ENCODE data around the gene LEAP2.
"Not testable (repeated sequence)": the region's sequence is repeated elsewhere in the genome, so short reads cannot be mapped to it uniquely, and the experiment has no call there.

LEAP2 gene

DNA sequence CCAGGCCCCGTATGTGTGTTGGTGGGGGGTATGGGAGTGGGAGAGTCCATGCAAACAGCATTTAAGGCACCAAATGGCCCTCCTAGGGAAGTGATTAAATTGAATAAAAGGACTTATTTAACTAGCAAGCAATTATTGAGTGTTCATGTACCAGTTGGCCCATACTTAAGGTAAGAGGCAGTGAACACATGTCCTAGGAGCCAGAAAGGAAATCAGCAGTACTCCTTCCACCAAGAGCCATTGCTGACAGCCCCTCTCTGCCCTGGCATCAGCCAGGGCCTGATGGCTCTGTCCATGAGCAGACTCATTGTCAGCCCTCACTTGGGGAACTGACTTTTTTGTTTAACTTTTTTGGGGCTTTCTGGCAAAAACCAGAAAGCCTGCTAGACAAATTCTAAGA is 32.6 kb upstream of the LEAP2 start:
- DNase-seq (ENCODE audit: low spot score): no peak

DNA sequence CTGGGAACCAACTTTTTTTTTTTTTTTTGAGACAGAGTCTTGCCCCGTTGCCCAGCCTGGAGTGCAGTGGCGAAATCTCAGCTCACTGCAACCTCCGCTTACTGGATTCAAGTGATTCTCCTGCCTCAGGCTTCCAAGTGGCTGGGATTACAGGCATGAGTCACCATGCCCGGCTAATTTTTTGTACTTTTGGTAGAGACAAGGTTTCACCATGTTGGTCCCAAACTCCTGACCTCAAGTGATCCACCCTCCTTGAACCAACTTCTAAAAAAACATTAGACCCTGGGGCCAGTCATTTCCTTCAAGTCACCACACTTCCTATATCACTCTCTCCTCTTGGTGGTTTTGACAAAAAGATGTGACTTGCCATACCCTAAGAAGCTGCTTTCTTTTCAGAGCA is 32.2 kb upstream of the LEAP2 start:
- DNase-seq (ENCODE audit: low spot score): no peak

DNA sequence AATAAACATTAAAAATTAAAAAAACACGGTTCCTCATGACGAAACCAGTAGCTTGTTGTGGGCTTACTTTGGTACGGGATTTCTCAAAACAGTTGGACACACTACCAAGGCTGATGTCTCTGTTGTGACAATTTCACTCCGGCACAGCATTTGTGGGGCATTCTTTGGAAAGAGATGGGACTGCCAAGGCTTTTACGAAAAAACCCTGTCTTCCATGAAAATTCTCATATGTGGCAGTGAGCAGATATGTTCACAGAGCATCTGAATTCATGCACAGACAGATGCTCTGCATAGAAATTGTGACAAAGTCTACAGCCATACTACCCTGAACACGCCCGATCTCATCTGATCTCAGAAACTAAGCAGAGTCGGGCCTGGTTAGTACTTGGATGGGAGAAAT is 25.2 kb upstream of the LEAP2 start:
- no peak for DNase-seq (ENCODE audit: low spot score)

DNA sequence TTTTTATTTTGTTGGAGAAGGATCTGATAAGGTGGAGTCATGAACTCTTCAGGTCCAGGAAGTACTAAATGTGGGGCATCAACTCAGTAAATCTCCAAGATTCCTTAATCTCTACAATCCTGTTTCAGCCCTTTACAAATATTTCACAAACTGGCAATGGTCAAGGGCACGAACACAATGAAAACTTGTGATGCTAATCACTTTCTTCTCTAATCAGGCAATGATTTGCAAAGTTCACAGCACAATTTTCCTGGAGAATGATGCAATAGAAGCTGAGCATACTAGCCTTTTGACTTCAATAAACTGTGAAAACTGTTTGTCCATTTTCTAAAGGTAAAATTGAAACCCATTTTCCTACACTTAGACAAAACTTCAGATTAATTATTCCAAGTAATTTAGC is 24.1 kb upstream of the LEAP2 start:
- no peak for DNase-seq (ENCODE audit: low spot score)

DNA sequence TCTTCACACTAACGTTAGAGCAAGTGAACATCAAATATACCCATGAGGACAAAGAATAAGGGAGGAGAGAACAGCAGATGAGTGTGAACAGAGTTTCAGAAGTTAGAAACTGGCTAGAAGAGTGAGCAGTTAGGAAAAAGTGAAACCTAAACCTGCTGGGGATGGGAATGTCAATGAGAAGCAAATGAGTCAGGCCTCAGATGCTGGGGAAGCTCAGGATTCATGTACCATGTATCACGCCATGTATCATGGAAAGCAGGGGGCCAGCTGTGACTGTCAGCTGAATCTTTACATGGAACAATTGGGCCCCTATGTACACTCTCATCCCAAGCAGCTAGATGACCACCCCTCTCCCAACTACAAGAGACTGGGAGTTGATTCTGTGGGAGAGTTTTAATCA is 23.4 kb upstream of the LEAP2 start:
- DNase-seq (ENCODE audit: low spot score): no peak

DNA sequence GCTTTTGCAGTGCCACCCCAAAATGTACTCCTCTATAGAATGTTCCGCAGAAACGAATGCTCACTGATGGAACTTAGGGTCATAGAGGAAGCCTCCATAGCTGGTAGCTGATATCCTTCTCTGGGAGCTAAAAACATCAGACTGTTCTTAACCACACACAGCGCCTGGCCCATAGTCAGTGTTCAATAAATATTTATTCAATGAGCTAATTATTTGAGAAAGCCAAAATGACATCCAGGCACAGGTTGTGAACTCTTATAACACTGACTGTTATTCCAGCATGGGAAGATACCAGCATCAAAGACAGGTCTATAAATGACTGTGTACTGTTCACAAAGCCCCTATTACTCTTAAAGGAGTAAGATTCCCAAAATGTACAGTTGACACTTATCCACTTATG is 20.1 kb upstream of the LEAP2 start:
- DNase-seq (ENCODE audit: low spot score): no peak

DNA sequence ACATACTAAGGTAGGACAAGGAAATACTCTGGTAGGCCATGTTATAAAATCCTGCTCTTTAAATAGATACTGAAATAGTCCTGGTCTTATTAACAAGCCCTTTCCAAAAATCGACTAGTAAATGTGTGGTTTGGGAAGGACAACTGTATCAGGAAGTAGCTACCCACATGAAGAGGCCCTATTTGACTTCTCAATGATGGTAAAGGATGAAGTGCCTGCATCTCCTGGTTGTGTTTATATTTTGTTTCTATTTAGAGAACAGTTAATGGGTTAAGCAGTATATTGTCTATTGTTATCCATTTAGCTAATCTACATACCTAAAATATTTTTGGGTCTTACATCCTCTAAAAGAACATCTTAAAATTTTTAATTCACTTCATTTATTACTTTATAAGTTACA is 19.7 kb upstream of the LEAP2 start:
- no peak for DNase-seq (ENCODE audit: low spot score)

DNA sequence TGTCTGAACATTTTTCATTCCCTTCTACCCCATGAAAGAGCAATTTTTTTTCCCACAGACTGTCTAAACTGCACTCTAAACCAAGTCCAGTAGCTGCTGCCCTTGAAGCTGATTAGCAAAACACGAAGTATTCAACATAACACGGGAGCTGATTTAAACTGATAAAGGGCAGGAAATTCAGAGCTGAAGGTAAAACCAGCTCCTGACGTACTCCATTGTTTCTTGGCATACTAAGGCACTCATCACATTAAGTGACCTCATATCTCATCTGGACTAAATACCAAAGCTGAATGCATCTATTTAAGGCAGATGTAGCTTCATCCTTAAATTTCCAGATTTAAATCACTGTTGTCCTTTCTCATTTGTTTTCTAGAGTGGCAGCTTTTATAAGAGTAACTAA is 19.2 kb upstream of the LEAP2 start:
- no peak for DNase-seq (ENCODE audit: low spot score)

DNA sequence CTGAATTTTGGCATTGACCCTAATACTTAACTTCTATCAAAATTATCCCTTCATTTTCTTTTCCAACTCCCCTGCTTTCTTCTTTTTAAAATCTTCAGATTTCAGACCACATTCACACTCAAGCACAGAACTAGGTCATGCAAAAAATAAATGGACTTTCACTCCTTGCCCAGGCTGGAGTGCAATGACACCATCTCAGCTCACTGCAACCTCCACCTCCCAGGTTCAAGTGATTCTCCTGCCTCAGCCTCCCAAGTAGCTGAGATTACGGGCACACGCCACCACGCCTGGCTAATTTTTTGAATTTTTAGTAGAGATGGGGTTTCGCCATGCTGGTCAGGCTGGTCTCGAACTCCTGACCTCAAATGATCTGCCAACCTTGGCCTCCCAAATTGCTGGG is 18.5 kb upstream of the LEAP2 start:
- not testable (repeated sequence) for DNase-seq (ENCODE audit: low spot score)

DNA sequence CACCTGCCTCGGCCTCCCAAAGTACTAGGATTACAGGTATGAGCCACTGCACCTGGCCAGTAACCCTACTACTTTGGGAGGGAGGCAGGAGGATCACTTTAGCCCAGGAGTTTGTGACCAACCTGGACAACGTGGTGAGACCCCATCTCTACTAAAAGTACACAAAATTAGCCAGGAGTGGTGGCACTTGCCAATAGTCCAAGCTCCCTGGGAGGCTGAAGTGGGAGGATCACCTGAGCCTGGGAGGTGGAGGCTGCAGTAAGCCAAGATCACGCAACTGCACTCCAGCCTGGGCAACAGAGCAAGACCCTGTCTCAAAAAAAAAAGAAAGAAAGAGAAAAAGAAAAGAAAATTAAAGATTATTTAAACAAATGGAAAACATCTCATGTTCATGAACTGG is 17.5 kb upstream of the LEAP2 start:
- DNase-seq (ENCODE audit: low spot score): no peak

DNA sequence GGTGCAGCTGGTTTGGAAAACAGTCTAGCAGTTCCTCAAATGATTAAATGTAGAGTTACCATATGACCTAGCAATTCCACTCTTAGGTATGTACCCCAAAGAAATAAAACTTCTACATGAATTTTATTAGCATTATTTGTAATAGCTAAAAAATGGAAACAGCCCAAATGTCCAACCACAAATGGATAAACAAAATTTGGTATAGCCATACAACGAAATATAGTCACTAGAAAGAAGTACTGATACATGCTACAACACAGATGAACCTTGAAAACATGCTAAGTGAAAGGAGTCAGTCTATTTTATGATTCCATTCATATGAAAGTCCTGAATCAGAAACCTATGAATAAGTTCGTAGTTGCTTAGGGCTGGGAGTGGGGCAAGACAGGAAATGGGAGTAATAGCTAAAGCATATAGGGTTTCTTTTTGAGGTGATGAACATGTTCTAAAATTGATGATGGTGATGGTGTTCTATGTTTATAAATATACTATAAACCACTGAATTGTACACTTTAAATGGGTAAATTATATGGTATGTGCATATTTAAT is 13.5 kb upstream of the LEAP2 start:
- no peak for DNase-seq (ENCODE audit: low spot score)

DNA sequence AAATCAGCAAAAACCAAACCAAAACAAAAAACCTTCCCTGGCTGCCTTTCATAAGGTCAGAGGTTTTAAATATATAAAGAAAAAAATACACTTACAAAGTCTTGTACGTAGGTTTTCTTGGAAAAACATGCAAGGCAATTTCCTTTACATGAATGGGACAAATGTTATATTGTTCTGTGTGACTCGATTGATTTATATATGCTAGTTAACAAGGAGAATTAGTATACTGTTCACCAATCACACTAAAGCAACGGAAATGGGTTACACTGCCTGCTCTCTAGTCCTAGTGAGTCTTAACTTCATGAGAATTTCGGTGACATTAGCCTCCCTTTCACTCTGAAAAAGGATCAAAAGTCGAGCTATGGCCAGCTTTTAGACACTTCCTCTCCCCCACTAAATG is 12.7 kb upstream of the LEAP2 start:
- no peak for DNase-seq (ENCODE audit: low spot score)

DNA sequence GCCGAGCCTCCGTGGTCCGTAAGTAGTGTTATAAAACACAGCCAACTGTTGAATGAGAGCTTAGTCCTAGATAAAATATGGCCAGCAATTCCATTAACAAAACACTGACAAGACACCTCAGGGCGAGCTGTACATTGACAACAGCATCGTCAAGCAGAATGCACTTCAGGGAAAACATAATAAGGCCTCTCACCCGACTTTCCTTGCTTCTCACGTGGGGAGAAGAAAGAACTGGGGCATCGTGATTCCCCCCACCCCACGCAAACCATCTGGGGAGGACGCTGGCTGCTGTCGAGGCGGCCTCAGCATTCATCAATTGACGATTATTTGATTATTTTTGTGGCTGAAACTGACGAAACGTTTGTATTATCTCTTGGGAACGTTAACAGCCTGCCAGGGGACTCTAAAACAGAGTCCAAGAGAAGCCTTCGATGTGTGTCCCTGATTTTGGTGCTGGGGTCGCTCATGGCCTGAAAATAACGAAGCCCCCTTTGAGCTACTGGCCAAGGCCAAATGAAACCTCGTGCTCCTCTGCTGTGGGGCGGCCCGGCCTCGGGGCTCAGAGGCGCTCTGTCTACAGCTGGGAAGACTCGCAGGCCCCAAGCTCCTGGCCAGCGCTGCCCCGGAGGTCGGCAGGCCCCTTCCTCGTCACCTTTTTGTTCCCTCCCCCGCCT is 7.7 kb upstream of the LEAP2 start:
- DNase-seq (ENCODE audit: low spot score): no peak

DNA sequence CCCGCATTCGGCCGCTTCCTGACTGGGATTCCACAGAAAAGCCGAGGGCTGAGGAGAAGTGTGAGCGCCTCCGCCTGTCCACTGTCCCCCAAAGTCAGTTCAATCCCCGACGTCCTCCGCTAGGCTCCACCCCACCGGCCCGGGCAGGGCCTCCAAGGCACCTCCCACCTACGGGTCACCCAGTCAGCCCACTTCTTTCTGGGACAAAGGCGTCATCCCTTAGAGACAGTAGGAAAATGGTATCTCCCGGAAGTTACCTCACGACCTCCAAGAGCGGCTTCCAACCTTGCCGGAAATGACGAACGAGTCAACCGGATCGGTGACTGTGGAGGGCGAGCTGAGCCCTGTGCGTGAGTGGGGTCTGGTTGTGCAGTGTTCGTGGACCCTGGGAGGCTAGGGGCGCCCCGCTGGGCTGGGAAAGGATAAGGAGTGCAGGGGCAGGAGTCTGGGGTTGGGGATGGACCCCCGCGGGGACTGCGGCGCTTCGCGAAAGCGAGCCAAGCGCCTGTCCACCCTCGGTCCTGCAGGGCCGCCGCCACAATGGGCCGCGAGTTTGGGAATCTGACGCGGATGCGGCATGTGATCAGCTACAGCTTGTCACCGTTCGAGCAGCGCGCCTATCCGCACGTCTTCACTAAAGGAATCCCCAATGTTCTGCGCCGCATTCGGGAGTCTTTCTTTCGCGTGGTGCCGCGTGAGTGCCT is 7.0 kb upstream of the LEAP2 start, which contains the start of the genes GDF9 and UQCRQ:
Gene GDF9, minus strand, starts transcription at position 128 of the 704 bp plus-strand sequence. CDS start 1,936 bp downstream, outside the sequence.
Gene UQCRQ, plus strand, starts transcription at position 301 of the 704 bp plus-strand sequence. Its CDS starts 240 bp downstream, at position 541.
- peak; percentile 93 for DNase-seq (ENCODE audit: low spot score)

DNA sequence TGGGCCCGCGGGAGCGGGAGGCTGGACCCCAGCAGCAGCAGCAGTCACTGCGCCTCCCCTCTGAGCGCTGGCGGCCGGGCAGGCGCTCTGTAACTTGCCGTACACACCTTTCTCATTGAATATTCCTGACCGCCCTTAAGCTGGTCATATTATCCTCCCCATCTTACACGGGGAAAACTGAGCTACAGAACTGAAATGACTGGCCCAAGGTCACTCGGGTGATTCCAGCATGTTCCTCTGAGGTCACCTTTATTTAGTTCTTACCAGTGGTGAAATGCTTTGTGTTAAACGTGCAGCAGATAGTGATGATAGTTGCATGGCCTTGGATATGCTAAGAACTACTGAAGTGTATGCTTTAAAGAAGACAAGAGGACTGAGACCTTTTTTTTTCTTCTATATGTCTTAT is 6.4 kb upstream of the LEAP2 start:
- no peak for DNase-seq (ENCODE audit: low spot score)

DNA sequence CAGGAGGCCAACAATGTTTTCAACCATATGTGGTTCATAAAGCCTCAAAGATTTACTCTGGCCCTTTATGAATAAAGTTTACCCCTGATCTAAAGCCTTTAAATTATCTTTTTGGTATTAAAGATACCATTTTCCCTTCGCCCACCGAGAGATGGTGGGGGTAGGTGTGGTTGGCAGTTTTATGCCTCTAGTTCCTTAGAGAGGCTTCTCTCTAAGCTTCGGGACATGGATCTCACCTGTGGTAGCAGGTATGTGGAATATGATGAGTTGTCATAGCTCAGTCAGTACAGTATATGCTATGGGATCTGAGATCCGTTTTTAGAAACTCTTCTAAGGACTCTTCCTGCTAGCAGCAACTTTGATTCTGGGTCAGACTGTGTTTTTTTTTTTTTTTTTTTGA is 4.7 kb upstream of the LEAP2 start:
- DNase-seq (ENCODE audit: low spot score): no peak

DNA sequence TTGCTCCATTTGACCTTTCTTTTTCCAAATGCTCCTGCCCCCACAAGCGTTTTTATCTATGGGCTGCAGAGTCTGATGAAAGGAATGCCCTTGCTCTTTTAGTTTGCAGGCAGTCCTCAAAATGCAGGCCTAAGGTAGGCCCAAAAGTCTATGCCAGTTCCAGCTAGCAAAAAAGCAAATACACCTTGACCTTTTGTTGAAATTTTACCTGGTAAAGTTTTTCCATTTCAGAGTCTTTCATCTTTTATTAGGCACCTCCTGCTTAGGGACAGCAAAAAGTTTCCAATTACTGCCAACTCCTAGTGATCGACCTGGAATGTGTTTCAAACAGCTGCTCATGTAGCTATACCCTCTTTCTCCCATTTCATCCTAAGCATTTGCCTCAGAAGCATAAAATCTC is 2.7 kb upstream of the LEAP2 start:
- DNase-seq (ENCODE audit: low spot score): no peak

DNA sequence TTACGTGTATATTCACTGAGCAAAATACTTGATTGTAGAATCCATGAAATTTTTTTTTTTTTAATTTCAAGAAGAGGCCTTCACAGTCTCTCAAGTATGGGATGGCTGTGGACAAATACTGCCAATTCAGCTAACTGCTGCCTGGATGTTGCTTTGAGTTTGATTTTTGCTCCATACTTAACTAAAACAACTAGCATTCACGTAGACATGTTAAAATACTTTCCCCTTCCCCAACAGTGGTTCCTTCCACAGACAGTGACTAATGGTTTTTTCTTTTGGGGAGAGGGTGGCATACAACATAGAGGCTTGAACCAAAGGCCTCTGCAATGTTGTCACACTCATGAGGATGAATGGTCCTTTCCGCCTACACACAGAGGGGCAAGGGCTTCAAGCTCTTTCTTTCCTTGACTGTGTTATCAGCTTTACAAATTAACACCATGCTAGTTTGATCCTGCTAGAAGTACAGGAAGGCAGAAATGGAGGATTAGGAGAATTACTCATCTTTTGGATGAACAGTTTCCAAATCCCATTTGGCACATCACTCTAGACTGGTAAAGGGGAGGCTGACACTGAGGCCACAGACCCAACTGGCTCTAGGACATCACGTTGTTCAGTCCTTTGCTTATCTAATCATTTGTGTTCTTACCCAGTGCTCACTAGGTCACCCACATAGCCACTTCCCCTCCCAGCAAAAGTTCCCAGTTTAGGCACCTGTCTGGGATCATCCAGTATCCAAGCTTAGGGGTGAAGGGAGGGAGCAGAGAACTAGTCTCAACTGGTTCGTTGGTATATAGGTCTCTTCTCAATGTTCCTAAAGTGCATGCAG is 1.8 kb upstream of the LEAP2 start:
- no peak for DNase-seq (ENCODE audit: low spot score)

DNA sequence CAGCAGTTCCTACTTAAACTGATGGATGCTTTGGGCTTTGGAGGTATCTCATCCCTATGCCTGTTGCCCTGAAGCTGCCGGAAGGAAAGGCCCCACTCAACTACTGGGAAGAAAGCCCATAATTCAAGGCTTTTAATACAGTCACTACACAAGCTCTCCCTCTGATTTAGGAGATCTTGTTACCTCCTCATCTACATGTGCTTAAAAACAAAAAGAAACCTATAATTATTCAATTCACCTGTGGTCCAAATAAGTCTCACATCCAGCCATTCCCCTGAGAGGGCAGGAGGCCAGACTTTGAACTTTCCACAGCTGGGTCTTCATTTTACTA is 715 bp upstream of the LEAP2 start:
- DNase-seq (ENCODE audit: low spot score): no peak

DNA sequence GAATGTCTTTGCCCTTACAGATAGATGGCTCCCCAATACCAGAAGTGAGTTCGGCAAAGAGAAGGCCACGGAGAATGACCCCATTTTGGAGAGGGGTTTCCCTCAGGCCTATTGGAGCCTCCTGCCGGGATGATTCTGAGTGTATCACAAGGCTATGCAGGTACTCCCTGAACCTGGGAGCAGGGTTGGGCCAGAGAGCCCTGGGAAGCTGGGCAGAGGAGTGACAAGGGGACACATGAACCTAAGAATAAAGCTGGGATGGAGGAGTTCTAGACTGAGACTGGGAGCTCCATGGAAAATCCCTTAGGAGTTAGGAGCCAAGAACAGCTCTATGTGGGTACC is 433 bp downstream of the LEAP2 start:
- DNase-seq (ENCODE audit: low spot score): no peak

DNA sequence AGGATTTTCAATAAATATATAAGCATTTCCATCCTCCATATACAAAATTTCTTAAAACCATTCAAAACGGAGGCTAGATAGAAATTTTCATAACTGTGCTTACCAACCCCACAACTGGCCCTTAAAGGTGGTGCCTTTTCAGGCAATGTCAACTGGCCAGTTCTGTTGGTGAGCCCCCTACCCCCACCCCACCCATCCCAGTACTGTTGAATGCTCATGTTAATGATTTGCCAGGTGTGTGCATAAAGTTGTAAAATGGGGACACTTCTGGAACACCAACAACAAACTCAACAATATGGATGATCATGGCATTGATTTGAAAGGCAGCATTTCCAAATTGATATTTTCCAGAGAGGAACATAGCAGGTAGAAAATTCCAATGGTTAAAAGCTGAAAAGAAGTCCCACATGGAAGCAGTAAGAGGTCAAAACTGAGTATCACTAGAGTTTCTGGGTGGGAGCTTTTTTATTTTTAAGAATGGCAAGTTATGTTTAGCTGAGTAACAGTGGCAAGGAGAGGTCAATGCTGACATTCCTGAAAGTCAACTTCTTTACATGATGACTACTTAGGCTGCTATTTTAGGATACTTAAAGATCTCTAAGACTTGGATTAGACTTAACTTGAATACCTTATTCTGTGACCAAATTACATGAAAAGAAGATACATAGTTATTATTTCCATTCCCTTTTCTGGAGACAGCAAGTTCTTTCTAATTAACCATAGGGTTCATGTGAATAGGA is 2.7 kb downstream of the LEAP2 start:
- no peak for DNase-seq (ENCODE audit: low spot score)

DNA sequence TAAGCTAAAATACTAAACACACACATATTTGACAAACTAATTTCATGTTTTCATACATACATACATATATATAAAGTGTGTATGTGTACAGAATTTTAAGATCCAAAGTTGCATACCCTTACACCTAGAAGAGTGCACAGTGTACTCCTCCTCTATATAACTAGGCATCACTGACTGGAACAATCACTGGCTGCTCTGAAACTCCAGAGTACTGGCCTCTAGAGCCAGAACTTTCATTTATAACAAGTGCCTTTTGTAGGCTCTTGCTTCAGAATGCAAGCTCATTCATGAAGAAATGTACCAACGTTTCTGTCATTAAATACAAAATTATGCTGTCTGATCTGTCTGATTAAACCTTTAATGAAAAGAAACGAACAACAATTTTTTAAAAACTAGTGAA is 4.0 kb downstream of the LEAP2 start:
- no peak for DNase-seq (ENCODE audit: low spot score)

Data from D341Med (cell line).